Measurements from ENCODE around the gene PACS2. TPM values are rescaled to one million over a fixed set of nuclear protein-coding genes. Genes with fewer than 3 reads are reported as not detected.

PACS2 gene
- total RNA-seq, 1 donor from 2014 or later: 22.5 TPM

DNA sequence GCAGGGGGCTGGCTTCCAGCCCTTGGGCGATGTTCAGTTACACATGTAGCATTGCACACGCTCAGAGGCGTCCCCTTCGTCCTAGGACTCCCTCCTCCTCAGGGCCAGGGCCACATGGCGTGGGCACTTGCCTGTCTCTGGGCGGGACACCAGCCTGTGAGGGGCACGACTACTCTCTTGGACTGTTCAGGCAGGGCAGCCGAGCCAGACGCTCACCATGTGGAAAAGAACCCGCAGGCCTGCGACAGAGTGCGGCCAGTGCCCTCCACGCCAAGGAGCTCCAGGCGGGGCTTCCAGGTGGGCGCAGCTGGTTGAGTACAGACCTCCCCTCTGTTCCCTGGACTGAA lies 126.0 kb downstream of the PACS2 start:
- no peaks in the 10 kb centered on the region for H3K27me3 Mint-ChIP-seq (ENCODE audit: insufficient read depth, low read depth)
- TF ChIP-seq EZH2 (IDR thresholded peaks at IDR 0.05) (no peak), EZH2phosphoT487 (IDR thresholded peaks at IDR 0.05) (no peak)
- TF ChIP-seq, protein P1, sequence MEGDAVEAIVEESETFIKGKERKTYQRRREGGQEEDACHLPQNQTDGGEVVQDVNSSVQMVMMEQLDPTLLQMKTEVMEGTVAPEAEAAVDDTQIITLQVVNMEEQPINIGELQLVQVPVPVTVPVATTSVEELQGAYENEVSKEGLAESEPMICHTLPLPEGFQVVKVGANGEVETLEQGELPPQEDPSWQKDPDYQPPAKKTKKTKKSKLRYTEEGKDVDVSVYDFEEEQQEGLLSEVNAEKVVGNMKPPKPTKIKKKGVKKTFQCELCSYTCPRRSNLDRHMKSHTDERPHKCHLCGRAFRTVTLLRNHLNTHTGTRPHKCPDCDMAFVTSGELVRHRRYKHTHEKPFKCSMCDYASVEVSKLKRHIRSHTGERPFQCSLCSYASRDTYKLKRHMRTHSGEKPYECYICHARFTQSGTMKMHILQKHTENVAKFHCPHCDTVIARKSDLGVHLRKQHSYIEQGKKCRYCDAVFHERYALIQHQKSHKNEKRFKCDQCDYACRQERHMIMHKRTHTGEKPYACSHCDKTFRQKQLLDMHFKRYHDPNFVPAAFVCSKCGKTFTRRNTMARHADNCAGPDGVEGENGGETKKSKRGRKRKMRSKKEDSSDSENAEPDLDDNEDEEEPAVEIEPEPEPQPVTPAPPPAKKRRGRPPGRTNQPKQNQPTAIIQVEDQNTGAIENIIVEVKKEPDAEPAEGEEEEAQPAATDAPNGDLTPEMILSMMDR (IDR thresholded peaks at IDR 0.05): no peak

DNA sequence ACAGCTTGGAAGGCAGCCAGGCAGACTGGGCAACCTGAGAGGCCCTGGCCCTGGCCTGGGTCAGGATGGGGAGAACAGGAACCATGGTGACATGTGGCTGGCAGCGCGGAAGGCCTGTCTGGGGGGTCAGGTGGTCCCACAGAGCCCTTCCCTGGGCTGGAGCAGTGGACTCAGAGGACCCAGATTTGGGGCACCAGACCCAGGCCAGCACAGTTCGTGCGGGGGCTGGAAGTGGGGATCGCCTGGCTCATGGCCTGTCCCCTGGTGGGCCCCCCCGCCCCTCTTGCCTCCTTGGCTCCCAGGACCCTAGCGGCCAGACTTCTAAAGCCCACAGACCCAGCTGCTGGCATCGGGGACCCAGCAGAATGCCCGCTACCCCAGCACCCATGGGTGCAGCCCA lies 126.4 kb downstream of the PACS2 start:
- H4K20me1 ChIP-seq (ENCODE audit: low read depth): peaks cover 66% of the 10 kb centered on the region
- H3K27ac ChIP-seq: no peak overlapping the region
- H3K27me3 ChIP-seq: no peaks in the 10 kb centered on the region
- Mint-ChIP-seq H3K27ac (no peak overlapping the region), H3K4me1 (no peaks in the 10 kb centered on the region), H3K36me3 (peaks cover 10% of the 10 kb centered on the region), H3K9me3 (peaks cover 2% of the 10 kb centered on the region), H3K4me3 (no peak overlapping the region), H3K27me3 (ENCODE audit: insufficient read depth, low read depth) (no peaks in the 10 kb centered on the region)
- H3F3A ChIP-seq (ENCODE audit: low read depth): no peaks in the 10 kb centered on the region
- no peak overlapping the region for H3K4me2 ChIP-seq
- H3K36me3 ChIP-seq: no peaks in the 10 kb centered on the region
- H3K4me3 ChIP-seq: no peak overlapping the region
- DNase-seq (ENCODE audit: low spot score): no peak
- TF ChIP-seq EZH2 (IDR thresholded peaks at IDR 0.05) (no peak), EZH2phosphoT487 (IDR thresholded peaks at IDR 0.05) (no peak)
- TF ChIP-seq, protein P1 (IDR thresholded peaks at IDR 0.05): no peak
- H3K9me3 ChIP-seq (ENCODE audit: low read depth): no peaks in the 10 kb centered on the region
- no peak overlapping the region for H3K9ac ChIP-seq
- no peaks in the 10 kb centered on the region for H3K4me1 ChIP-seq
- H2AFZ ChIP-seq (replicated peaks): no peak overlapping the region
- peaks cover 41% of the 10 kb centered on the region for H3K79me2 ChIP-seq (ENCODE audit: low read depth)

More for the DNA sequence above, 126.0 kb downstream of the PACS2 start:
- Histone ChIP-seq H3K4me2 (no peak overlapping the region), H3K79me2 (ENCODE audit: low read depth) (peaks cover 45% of the 10 kb centered on the region), H3K36me3 (no peaks in the 10 kb centered on the region), H3K9ac (no peak overlapping the region), H3F3A (ENCODE audit: low read depth) (no peaks in the 10 kb centered on the region), H3K27ac (no peak overlapping the region), H3K4me1 (no peaks in the 10 kb centered on the region), H3K4me3 (no peak overlapping the region), H4K20me1 (ENCODE audit: low read depth) (peaks cover 66% of the 10 kb centered on the region), H3K27me3 (no peaks in the 10 kb centered on the region), H2AFZ (replicated peaks) (no peak overlapping the region), H3K9me3 (ENCODE audit: low read depth) (no peaks in the 10 kb centered on the region)
- Mint-ChIP-seq H3K4me3 (no peak overlapping the region), H3K27ac (no peak overlapping the region), H3K4me1 (no peaks in the 10 kb centered on the region), H3K36me3 (peaks cover 13% of the 10 kb centered on the region), H3K9me3 (peaks cover 6% of the 10 kb centered on the region)
- DNase-seq (ENCODE audit: low spot score): no peak

DNA sequence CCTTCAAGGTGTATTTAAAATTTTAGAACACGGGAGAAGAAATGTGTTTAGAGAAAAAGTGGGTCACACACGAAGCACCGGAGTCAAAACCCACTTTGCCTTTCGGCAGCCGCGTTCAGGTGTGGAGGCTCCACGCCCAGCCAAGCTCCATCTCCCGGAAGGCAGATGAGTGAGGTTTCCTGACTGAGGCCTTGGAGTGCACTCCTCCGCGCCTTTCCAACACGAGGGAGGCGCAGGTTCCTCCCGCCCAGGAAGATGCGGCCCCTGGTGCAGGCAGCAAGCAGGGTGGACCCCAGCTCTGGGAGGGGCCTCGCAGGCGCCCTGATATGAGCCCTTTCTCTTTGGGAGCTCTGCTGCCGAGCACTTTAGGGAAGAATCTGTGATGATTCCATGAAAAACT lies 127.6 kb downstream of the PACS2 start:
- Mint-ChIP-seq H3K36me3 (peaks cover 6% of the 10 kb centered on the region), H3K4me1 (no peaks in the 10 kb centered on the region), H3K27me3 (ENCODE audit: insufficient read depth, low read depth) (no peaks in the 10 kb centered on the region), H3K27ac (no peak overlapping the region), H3K4me3 (no peak overlapping the region), H3K9me3 (no peaks in the 10 kb centered on the region)
- TF ChIP-seq EZH2 (IDR thresholded peaks at IDR 0.05): no peak
- TF ChIP-seq EZH2phosphoT487 (IDR thresholded peaks at IDR 0.05): no peak
- TF ChIP-seq, protein P1 (IDR thresholded peaks at IDR 0.05): no peak
- H4K20me1 ChIP-seq (ENCODE audit: low read depth): peaks cover 66% of the 10 kb centered on the region
- H3K4me2 ChIP-seq: no peak overlapping the region
- DNase-seq (ENCODE audit: low spot score): no peak
- no peak overlapping the region for H2AFZ ChIP-seq (replicated peaks)
- H3K79me2 ChIP-seq (ENCODE audit: low read depth): peaks cover 36% of the 10 kb centered on the region
- no peaks in the 10 kb centered on the region for H3K36me3 ChIP-seq
- H3K4me3 ChIP-seq: no peak overlapping the region
- no peak overlapping the region for H3K9ac ChIP-seq
- H3K4me1 ChIP-seq: no peaks in the 10 kb centered on the region
- H3K9me3 ChIP-seq (ENCODE audit: low read depth): no peaks in the 10 kb centered on the region
- no peaks in the 10 kb centered on the region for H3K27me3 ChIP-seq
- no peak overlapping the region for H3K27ac ChIP-seq
- no peaks in the 10 kb centered on the region for H3F3A ChIP-seq (ENCODE audit: low read depth)
